K562 (cell line): ENCODE data around the gene ALOXE3. TPM values are rescaled to one million over a fixed set of nuclear protein-coding genes. Genes with fewer than 3 reads are reported as not detected.

ENCODE experiments used
- CEBPG ChIP-seq, 3 experiments: fragments of 200-800 bp in 1 of 3; sonication (Bioruptor generic) in 1 of 3; sonication (generic) in 1 of 3; formaldehyde crosslinking in 1 of 3; IDR thresholded peaks in 2 of 3; conservative IDR thresholded peaks in 1 of 3; 2 replicates each; pipeline versions ENCODE4 v1.6.1 to v1.8.0; 2016 to 2022; ENCODE audit warnings: missing compliant biosample characterization in 2 of 3, missing genetic modification characterization in 2 of 3, mild to moderate bottlenecking in 1 of 3, missing genetic modification reagents in 1 of 3
- PCBP1 ChIP-seq: fragments of 200-400 bp; formaldehyde crosslinking; IDR thresholded peaks from 2 replicates; pipeline ENCODE4 v1.6.1; 2018; ENCODE audit warnings: mild to moderate bottlenecking, low read depth, low read length; ENCODE audit not compliant: poor library complexity, severe bottlenecking
- SMAD2 ChIP-seq: fragments of 150-350 bp; IDR thresholded peaks from 2 replicates; pipeline ENCODE4 v1.6.1; 2014; ENCODE audit warnings: low read depth, mild to moderate bottlenecking, low read length
- ZNF175 ChIP-seq: fragments of 200-800 bp; sonication (Bioruptor generic); IDR thresholded peaks from 2 replicates; pipeline ENCODE4 v1.6.1; 2016; ENCODE audit warnings: low read depth, mild to moderate bottlenecking, missing genetic modification characterization, missing compliant biosample characterization
- ZNF253 ChIP-seq: fragments of 250-450 bp; sonication (Bioruptor Pico); conservative IDR thresholded peaks from 2 replicates; pipeline ENCODE4 v1.6.1; 2021; ENCODE audit warnings: mild to moderate bottlenecking
- polyA plus RNA-seq, 8 experiments: library from polyadenylated mRNA; depleted of rRNA in 4 of 8; stranded (reverse) in 5 of 8; unstranded in 3 of 8; fragments of >200 nt; fragmentation: Nextera tagmentation in 2 of 8; fragmentation: Illumina TruSeq in 1 of 8; extraction: Ambion mirVana in 2 of 8; extraction: Trizol in 1 of 8; gene quantifications; 2 replicates each; pipeline versions ENCODE4 v1.2.1 to v1.2.3, GENCODE V29; 2011 to 2014; ENCODE audit warnings: inconsistent platforms in 1 of 8, missing spikeins in 1 of 8
- total RNA-seq, 7 experiments: library from RNA; depleted of rRNA in 6 of 7; stranded (reverse); fragments of >200 nt in 6 of 7; fragmentation: Illumina TruSeq in 2 of 7; extraction: Trizol in 2 of 7; gene quantifications; 2 replicates each; pipeline versions ENCODE4 v1.2.1 to v1.2.3, GENCODE V29; 2011 to 2021; ENCODE audit warnings: low replicate concordance in 1 of 7
- TF ChIP-seq, protein P1 (sequence below): fragments of 450-650 bp; IDR thresholded peaks from 2 replicates; pipeline ENCODE4 v1.6.1; 2016; ENCODE audit warnings: mild to moderate bottlenecking, moderate library complexity
- TF ChIP-seq, protein P2 (sequence below): fragments of 450-650 bp; formaldehyde crosslinking; IDR thresholded peaks from 2 replicates; pipeline ENCODE4 v1.4.0; 2020; ENCODE audit warnings: mild to moderate bottlenecking, moderate library complexity

Gene ALOXE3
- total and polyA plus RNA-seq, 9 of the 15 experiments (the other 6 are each of a cell fraction or from before 2014, with no cell fraction given): 0.04 TPM; not detected in 8

DNA sequence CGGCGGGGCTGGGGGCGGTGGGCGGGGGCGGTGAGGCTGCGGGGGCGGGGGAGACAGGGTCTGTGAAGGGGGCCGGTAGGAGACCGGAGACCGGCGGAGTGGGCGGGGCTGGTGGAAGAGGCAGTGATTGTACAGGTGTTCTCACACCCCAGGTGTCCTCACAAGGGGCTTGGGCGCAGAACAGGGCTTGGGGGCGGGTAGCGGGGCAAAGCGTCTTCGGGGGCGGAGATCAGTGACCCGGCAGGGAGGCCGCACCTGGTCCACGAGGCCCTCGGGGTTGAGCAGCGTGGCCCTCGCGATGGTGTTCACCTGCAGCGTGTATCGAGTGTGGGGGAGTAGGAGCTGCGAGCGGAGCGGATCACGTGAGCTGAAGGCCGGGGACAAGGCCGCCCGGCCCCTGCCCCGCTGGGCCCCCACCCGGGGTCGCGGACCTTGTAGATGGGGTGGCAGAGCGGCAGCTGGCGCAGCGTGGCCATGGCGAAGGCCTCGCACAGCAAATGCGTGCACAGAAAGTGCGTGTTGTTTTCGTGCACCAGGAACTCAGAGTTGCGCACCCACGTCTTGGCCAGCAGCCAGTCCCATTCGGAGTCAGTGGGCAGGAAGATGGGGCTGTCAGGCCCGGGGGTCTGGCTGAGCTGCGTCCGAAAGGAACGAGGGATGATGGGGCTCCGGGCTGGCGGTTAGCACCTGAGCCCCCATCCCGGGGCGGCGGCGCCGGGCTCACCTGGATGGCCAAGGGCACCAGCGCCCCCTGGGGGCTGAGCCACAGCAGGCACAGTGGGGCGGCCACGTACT is 8.5 kb downstream of the ALOXE3 start (continued):
- TF ChIP-seq, protein P1, sequence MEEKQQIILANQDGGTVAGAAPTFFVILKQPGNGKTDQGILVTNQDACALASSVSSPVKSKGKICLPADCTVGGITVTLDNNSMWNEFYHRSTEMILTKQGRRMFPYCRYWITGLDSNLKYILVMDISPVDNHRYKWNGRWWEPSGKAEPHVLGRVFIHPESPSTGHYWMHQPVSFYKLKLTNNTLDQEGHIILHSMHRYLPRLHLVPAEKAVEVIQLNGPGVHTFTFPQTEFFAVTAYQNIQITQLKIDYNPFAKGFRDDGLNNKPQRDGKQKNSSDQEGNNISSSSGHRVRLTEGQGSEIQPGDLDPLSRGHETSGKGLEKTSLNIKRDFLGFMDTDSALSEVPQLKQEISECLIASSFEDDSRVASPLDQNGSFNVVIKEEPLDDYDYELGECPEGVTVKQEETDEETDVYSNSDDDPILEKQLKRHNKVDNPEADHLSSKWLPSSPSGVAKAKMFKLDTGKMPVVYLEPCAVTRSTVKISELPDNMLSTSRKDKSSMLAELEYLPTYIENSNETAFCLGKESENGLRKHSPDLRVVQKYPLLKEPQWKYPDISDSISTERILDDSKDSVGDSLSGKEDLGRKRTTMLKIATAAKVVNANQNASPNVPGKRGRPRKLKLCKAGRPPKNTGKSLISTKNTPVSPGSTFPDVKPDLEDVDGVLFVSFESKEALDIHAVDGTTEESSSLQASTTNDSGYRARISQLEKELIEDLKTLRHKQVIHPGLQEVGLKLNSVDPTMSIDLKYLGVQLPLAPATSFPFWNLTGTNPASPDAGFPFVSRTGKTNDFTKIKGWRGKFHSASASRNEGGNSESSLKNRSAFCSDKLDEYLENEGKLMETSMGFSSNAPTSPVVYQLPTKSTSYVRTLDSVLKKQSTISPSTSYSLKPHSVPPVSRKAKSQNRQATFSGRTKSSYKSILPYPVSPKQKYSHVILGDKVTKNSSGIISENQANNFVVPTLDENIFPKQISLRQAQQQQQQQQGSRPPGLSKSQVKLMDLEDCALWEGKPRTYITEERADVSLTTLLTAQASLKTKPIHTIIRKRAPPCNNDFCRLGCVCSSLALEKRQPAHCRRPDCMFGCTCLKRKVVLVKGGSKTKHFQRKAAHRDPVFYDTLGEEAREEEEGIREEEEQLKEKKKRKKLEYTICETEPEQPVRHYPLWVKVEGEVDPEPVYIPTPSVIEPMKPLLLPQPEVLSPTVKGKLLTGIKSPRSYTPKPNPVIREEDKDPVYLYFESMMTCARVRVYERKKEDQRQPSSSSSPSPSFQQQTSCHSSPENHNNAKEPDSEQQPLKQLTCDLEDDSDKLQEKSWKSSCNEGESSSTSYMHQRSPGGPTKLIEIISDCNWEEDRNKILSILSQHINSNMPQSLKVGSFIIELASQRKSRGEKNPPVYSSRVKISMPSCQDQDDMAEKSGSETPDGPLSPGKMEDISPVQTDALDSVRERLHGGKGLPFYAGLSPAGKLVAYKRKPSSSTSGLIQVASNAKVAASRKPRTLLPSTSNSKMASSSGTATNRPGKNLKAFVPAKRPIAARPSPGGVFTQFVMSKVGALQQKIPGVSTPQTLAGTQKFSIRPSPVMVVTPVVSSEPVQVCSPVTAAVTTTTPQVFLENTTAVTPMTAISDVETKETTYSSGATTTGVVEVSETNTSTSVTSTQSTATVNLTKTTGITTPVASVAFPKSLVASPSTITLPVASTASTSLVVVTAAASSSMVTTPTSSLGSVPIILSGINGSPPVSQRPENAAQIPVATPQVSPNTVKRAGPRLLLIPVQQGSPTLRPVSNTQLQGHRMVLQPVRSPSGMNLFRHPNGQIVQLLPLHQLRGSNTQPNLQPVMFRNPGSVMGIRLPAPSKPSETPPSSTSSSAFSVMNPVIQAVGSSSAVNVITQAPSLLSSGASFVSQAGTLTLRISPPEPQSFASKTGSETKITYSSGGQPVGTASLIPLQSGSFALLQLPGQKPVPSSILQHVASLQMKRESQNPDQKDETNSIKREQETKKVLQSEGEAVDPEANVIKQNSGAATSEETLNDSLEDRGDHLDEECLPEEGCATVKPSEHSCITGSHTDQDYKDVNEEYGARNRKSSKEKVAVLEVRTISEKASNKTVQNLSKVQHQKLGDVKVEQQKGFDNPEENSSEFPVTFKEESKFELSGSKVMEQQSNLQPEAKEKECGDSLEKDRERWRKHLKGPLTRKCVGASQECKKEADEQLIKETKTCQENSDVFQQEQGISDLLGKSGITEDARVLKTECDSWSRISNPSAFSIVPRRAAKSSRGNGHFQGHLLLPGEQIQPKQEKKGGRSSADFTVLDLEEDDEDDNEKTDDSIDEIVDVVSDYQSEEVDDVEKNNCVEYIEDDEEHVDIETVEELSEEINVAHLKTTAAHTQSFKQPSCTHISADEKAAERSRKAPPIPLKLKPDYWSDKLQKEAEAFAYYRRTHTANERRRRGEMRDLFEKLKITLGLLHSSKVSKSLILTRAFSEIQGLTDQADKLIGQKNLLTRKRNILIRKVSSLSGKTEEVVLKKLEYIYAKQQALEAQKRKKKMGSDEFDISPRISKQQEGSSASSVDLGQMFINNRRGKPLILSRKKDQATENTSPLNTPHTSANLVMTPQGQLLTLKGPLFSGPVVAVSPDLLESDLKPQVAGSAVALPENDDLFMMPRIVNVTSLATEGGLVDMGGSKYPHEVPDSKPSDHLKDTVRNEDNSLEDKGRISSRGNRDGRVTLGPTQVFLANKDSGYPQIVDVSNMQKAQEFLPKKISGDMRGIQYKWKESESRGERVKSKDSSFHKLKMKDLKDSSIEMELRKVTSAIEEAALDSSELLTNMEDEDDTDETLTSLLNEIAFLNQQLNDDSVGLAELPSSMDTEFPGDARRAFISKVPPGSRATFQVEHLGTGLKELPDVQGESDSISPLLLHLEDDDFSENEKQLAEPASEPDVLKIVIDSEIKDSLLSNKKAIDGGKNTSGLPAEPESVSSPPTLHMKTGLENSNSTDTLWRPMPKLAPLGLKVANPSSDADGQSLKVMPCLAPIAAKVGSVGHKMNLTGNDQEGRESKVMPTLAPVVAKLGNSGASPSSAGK: peak; percentile 52; the same call in 1 of the 2 replicates
- TF ChIP-seq ZNF175 (CRISPR knock-in tag) (no peak), PCBP1 (no peak), CEBPG (CRISPR knock-in tag; IDR thresholded peaks at IDR 0.05) (0 out of 2 replicates have a peak, but pooled peaks have one; percentile 28), CEBPG (tag; conservative IDR thresholded peaks at IDR 0.05 in 1 of 2, IDR thresholded peaks at IDR 0.05 in 1 of 2) (no peak), ZNF253 (no peak), SMAD2 (no peak)
- TF ChIP-seq, protein P2, sequence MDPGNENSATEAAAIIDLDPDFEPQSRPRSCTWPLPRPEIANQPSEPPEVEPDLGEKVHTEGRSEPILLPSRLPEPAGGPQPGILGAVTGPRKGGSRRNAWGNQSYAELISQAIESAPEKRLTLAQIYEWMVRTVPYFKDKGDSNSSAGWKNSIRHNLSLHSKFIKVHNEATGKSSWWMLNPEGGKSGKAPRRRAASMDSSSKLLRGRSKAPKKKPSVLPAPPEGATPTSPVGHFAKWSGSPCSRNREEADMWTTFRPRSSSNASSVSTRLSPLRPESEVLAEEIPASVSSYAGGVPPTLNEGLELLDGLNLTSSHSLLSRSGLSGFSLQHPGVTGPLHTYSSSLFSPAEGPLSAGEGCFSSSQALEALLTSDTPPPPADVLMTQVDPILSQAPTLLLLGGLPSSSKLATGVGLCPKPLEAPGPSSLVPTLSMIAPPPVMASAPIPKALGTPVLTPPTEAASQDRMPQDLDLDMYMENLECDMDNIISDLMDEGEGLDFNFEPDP: no peak
